OCI-M2 (cell line): ENCODE measurements around the gene DDT.
"Not testable (repeated sequence)": the region's sequence is repeated elsewhere in the genome, so short reads cannot be mapped to it uniquely, and the experiment has no call there.

Source experiments
- DNase-seq: peaks from one replicate; lab custom pipeline; 2025; ENCODE audit not compliant: unreplicated experiment; lab: John Stamatoyannopoulos, UW

DDT gene

DNA sequence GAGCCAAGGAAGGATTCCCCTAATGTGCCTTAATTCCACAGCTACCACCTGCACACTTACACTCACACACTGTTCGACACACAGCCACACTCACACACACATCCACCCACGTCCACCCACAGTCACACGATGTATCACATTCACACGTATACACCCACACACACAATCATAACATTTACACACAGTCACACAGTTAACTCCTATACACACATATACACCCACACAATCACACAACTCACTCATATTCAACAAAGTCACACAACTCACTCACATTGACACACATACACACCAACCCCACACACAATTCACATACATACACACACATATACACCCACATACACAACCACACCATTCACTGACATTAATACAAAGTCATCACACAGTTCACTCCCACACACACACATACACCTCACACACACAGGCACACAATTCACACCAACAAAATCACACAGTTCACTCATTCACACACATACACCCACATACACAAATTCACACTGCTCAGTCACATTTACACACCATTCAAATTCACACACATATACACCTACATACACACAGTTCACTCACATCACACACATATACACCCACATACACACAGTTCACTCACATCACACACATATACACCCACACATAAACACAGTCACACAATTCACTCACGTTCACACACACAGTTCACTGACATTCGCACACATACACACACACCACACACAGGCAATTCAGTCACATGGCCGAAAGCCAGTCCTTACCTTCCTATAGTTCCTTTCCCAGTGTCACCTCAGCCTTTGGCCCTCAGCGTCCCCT lies 19.8 kb downstream of the DDT start:
- not testable (repeated sequence) for DNase-seq

DNA sequence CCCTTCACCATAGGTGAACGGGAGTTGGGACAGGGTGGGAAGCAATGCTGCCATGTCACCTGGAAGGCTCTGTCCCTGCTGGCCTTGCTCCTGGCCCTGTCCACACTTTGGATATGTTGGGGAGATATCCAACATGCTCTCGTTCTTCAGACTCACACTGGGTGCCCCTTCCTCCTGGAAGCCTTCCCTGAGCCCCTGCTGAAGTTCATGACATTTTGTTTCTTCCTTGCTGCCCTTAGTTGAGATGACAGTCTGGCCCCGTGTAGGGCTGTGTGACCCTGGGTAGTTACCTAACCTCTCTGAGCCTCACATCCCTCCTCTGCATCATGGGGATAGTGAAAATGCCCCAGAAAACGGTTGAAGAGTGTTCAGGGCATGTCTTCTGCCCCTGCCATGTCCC lies 20.8 kb downstream of the DDT start:
- DNase-seq, result not testable (repeated sequence)

DNA sequence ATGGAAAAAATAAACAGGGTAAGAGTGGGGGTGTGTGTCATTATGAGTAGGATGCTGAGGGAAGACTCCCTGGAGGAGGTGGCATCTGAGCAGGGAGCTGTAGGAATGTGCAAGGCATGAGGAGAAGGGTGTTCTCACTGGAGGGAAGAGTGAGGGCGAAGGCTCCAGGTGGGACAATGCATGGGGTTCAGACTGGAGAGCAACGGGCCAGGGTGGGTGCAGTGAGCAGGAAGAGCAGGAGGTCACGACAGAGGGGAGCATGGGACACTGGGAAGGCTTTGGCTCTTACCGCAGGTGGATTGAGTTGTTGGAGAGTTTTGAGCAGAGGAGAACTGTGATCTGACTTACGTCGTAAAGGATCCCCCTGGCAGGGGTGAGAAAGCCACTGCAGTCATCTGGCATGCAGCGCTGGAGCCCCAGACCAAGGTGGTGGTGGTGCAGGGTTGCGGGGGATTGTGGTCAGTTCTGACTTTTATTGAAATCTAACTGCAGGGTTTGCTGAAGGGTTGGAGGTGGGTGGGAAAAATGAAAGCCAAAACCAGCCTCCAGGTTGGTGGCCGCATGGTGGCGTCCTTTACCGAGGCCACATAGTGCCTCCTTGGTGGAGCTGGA lies 21.3 kb downstream of the DDT start:
- DNase-seq, result not testable (repeated sequence)

DNA sequence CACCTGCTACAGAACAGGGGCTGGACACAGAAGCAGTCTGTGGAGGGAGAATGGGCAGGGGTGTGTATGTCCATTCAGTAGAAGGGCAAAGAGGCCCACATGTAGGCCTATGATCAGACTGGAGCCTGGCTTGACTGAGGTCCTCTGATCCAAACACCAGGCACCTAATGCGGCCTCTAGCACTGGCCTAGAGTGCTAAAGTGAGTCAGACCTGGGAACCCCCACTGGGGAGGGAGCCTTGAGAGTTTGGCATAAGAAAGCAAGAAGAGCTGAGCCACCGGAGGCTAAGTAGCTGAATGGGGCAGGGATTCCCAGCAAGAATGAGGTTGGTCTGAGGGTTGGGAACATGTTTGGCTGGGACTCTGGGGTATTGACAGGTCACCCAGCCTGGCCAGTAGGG lies 22.9 kb downstream of the DDT start:
- DNase-seq, result not testable (repeated sequence)

- not testable (repeated sequence) for DNase-seq
Observed at GRCh38 chr22:23949764-23950163, 24.5 kb downstream of the DDT start.

DNA sequence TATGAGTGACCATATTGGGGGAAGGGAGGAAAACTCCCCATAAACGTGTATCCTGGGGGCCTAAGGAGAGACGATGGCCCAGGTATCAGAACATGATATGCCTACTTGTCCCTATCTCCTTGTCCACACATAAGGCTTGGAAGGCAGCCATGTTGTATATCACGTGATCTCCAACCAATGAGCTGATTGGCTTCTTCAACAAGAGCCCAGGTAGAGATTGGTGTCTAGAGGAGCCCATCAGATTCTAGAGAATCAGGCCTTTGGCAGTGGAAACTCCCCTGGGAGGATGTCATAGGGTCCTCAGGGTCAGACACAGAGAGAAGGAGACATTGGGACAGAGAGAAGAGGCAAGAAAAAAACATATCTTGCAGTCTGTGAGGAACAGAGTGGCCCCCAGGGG lies 26.9 kb downstream of the DDT start:
- not testable (repeated sequence) for DNase-seq

DNA sequence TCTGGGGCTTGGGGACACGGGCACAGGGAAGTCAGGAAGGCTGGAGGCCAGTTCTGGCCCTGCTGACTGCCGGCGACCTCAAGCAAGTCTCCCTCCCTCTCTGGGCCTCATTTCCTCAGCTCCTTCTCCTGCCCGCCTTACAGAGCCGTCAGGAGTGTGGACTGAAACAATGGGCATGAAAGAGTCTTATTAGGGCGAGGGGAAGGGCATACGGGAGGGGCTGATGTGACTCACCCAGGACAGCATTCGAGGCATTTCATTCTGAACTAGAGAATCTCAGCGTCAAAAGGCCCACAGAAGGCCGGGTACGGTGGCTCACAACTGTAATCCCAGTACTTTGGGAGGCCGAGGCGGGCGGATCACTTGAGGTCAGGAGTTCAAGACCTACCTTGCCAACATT lies 34.1 kb downstream of the DDT start:
- DNase-seq, result not testable (repeated sequence)

DNA sequence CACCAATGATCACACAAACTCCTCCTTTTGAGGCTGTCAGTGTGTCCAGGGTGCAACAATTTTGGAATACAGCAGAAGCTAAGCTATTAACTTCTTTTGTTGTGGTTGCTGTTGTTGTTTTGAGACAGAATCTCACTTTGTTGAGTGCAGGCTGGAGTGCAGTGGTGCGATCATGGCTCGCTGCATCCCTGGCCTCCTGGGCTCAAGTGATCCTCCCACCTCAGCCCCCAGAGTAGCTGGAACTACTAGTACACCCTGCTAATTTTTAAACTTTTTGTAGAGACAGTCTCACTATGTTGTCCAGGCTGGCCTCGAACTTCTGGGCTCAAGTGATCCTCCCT lies 35.3 kb downstream of the DDT start:
- DNase-seq, result no peak

DNA sequence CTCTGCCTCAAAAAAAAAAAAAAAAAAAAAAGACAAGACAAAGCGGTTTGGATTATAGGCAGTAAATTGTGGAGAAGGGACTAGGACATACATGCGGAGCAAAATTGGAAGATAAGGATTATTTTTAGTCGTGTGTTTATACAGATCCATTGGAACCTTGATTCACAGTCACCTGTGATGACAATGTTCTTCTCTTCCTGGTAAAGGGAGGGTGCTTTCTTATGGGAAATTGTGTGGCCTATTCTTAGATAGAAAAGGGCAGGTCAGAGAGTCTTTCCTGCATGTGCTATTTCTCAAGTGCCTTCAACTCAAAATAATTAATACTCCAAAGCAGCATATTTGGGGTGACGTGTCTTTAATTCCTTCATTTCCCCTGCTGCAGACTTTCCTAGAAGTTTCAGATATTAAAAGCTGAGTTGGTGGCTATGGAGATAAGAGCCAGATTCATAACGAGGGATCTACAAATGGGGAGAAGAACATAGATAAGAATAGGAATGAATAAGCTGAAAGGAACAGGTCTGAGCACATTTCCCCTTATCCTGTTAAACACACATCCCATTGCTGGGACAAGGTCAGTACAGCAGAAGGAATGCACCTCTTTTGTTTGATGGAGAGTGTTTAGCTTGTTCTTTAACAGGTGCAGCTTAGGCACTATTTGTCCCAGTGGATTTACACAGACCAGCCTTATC lies 35.8 kb downstream of the DDT start:
- DNase-seq, result no peak

GRCh38 chr22:23926561-23926960 lies 47.7 kb downstream of the DDT start:
- DNase-seq, result no peak

DNA sequence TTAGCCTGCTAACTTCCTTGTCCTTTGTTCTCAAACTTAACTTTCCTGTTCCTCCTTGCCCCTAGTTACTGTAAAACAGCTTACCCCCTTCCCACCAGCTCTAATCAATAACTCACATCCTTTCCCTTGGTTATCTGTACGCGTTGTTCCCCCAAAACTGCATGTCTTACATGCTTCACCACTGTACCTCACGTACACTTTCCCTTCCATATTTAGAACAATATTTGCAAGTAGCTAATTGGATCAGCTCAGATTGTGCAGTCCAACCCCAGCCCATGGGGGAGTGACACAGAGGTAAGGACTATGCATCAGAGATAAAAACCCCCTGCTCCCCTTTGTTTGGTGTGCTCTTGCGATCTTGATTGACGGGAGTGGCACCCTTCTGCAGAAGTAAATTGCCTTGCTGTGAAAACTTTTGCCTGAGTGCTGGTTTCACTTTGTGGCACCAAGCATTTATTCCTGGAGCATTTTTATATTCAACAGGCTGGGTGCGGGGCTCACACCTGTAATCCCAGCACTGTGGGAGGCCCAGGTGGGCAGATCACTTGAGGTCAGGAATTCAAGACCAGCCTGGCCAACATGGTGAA lies 49.1 kb downstream of the DDT start:
- no peak for DNase-seq

GRCh38 chr22:23922921-23923320 lies 51.3 kb downstream of the DDT start:
- DNase-seq, result no peak

- DNase-seq, result not testable (repeated sequence)
Observed at GRCh38 chr22:23921586-23922201, 52.5 kb downstream of the DDT start.
